A549 (cell line): ENCODE data around the gene IRAK3.

ENCODE experiments used
- FOSB ChIP-seq: fragments of 250-450 bp; sonication (Bioruptor Pico); IDR thresholded peaks from 2 replicates; pipeline ENCODE4 v1.5.0; 2020; ENCODE audit warnings: mild to moderate bottlenecking, moderate library complexity
- JUNB ChIP-seq: fragments of >200 bp; sonication (Bioruptor Twin); formaldehyde crosslinking; IDR thresholded peaks from 2 replicates; pipeline ENCODE4 v1.6.1; 2016
- POLR2A ChIP-seq: IDR thresholded peaks from 2 replicates; pipeline ENCODE4 v1.6.1; 2012; ENCODE audit warnings: mild to moderate bottlenecking, low read length
- SMC3 ChIP-seq: fragments of >200 bp; sonication (Bioruptor Twin); formaldehyde crosslinking; IDR thresholded peaks from 3 replicates; pipeline ENCODE4 v1.6.1; 2018; ENCODE audit warnings: inconsistent platforms
- TP53 ChIP-seq: fragments of 250-450 bp; sonication (Bioruptor Pico); IDR thresholded peaks from 2 replicates; pipeline ENCODE4 v1.5.0; 2021; ENCODE audit warnings: mild to moderate bottlenecking, moderate library complexity
- TF ChIP-seq, protein P1 (sequence below): fragments of >200 bp; sonication (Bioruptor Twin); formaldehyde crosslinking; IDR thresholded peaks from 3 replicates; pipeline ENCODE4 v1.5.1; 2016
- TF ChIP-seq, protein P2 (sequence below): fragments of >200 bp; sonication (Bioruptor Twin); formaldehyde crosslinking; IDR thresholded peaks from 3 replicates; pipeline ENCODE4 v1.6.1; 2016
- TF ChIP-seq, protein P3 (sequence below): fragments of 200-600 bp; sonication (generic); IDR thresholded peaks from 2 replicates; pipeline ENCODE4 v1.6.1; 2016; ENCODE audit warnings: antibody characterized with exemption, mild to moderate bottlenecking, moderate library complexity
- TF ChIP-seq, protein P4 (sequence below): IDR thresholded peaks from 2 replicates; pipeline ENCODE4 v1.6.1; 2012

DNA sequence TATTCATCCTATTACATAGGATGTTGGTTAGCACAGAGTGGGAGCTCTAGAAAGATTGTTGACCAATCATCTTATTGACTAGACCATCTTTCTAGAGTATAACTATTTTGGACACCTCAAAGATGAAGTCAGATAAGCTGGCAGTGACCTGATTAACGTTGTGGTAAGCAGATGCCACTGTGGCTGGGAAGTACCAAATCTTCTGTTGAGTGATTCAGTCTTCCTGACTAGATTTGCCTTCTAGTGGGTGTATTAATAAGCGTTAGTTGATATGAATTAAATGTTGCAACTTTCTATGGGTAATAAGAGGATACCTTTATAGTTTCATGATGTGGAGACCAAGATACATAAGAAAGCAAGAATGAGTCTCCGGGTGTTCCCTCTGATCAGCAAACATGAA, 62.0 kb downstream of the IRAK3 start:
- TF ChIP-seq, protein P1, sequence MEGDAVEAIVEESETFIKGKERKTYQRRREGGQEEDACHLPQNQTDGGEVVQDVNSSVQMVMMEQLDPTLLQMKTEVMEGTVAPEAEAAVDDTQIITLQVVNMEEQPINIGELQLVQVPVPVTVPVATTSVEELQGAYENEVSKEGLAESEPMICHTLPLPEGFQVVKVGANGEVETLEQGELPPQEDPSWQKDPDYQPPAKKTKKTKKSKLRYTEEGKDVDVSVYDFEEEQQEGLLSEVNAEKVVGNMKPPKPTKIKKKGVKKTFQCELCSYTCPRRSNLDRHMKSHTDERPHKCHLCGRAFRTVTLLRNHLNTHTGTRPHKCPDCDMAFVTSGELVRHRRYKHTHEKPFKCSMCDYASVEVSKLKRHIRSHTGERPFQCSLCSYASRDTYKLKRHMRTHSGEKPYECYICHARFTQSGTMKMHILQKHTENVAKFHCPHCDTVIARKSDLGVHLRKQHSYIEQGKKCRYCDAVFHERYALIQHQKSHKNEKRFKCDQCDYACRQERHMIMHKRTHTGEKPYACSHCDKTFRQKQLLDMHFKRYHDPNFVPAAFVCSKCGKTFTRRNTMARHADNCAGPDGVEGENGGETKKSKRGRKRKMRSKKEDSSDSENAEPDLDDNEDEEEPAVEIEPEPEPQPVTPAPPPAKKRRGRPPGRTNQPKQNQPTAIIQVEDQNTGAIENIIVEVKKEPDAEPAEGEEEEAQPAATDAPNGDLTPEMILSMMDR = no peak
- TF ChIP-seq FOSB (CRISPR knock-in tag) = no peak
- no peak for TF ChIP-seq TP53 (CRISPR knock-in tag)
- TF ChIP-seq JUNB = no peak
- TF ChIP-seq SMC3 = no peak
- TF ChIP-seq, protein P2, sequence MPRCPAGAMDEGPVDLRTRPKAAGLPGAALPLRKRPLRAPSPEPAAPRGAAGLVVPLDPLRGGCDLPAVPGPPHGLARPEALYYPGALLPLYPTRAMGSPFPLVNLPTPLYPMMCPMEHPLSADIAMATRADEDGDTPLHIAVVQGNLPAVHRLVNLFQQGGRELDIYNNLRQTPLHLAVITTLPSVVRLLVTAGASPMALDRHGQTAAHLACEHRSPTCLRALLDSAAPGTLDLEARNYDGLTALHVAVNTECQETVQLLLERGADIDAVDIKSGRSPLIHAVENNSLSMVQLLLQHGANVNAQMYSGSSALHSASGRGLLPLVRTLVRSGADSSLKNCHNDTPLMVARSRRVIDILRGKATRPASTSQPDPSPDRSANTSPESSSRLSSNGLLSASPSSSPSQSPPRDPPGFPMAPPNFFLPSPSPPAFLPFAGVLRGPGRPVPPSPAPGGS = no peak
- no peak for TF ChIP-seq POLR2A
- TF ChIP-seq, protein P3, sequence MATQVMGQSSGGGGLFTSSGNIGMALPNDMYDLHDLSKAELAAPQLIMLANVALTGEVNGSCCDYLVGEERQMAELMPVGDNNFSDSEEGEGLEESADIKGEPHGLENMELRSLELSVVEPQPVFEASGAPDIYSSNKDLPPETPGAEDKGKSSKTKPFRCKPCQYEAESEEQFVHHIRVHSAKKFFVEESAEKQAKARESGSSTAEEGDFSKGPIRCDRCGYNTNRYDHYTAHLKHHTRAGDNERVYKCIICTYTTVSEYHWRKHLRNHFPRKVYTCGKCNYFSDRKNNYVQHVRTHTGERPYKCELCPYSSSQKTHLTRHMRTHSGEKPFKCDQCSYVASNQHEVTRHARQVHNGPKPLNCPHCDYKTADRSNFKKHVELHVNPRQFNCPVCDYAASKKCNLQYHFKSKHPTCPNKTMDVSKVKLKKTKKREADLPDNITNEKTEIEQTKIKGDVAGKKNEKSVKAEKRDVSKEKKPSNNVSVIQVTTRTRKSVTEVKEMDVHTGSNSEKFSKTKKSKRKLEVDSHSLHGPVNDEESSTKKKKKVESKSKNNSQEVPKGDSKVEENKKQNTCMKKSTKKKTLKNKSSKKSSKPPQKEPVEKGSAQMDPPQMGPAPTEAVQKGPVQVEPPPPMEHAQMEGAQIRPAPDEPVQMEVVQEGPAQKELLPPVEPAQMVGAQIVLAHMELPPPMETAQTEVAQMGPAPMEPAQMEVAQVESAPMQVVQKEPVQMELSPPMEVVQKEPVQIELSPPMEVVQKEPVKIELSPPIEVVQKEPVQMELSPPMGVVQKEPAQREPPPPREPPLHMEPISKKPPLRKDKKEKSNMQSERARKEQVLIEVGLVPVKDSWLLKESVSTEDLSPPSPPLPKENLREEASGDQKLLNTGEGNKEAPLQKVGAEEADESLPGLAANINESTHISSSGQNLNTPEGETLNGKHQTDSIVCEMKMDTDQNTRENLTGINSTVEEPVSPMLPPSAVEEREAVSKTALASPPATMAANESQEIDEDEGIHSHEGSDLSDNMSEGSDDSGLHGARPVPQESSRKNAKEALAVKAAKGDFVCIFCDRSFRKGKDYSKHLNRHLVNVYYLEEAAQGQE = no peak
- TF ChIP-seq, protein P4, sequence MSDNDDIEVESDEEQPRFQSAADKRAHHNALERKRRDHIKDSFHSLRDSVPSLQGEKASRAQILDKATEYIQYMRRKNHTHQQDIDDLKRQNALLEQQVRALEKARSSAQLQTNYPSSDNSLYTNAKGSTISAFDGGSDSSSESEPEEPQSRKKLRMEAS = no peak
